ENCODE measurements around the gene SERPINB1.
"Not testable (repeated sequence)": the region's sequence is repeated elsewhere in the genome, so short reads cannot be mapped to it uniquely, and the experiment has no call there.

The SERPINB1 gene

DNA sequence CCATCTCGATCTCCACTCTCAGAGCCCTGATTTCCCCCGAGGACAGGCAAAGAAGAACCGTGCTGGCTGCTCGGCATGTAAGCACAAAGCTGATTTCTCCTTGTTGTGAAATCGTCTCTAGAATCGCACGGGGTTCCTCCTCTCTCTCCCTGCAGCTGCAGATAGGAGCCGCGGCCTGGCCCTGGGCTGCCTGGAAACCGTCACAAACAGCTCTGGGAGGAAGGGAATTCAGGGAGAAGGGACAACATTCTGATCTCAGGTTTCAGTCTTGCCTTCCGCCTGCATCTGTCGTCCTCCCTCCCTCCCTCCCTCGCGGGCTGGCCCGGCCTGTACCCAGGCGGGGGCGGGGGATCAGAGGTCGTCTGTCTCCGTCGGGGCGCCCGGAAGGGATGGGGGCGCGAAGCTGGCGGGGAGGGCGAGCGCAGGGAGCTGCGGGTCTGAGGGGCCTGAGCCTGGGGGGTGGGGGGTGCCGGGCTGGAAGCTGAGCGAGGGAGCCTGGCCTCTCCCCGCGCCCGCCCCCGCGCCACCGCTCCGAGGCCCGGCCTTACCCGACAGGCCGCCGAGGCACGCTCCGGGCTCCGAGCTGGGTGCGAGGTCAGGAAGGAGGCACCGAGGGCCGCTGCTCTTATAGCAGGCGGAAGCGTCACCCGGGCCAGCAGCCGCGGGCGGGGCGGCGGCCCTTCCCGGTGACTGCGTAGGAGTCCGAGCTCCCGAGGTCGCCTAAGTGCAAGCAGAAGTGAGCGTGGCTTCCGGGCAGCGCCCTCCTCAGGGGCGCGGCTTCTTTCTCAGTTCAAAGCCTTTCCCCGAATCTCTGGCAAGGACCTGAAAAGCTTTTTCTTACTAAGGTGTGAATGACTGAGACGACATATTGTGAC is at the start of gene SERPINB1:
Gene SERPINB1 (minus strand): TSS at position 600 of the 875 bp plus-strand sequence. CDS start 1,277 bp downstream, outside the sequence.
- peak; percentile 54 to 78 for DNase-seq

GRCh38 chr6:2890976-2891767 is 49.5 kb upstream of the SERPINB1 start:
- no peak for DNase-seq

- no peak for DNase-seq
These were observed 44.5 kb upstream of the SERPINB1 start for GRCh38 chr6:2885967-2886735.

DNA sequence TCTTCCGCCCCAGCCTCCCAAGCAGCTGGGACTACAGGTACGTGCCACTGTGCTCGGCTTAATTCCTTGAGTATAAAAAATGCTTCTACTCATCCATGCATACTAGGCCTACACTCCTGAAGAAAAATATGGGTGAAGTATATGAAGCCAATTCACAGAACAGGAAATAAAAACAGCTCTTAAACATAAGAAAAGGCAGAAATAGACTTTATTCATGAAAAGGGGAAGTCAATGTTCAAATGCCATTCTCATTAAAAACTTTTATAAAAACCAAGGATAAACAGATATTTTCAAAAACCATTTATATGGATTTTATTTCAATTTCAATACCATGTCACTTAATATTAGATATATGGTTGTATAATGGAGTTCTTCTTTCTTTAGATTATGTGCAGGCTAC is 43.1 kb upstream of the SERPINB1 start:
- no peak for DNase-seq

GRCh38 chr6:2883673-2884072 is 42.0 kb upstream of the SERPINB1 start:
- DNase-seq: no peak

- no peak for DNase-seq
These were observed 39.8 kb upstream of the SERPINB1 start for GRCh38 chr6:2881423-2881822.

GRCh38 chr6:2880156-2880555 is 38.5 kb upstream of the SERPINB1 start:
- DNase-seq: not testable (repeated sequence)

GRCh38 chr6:2877960-2878359 is 36.3 kb upstream of the SERPINB1 start:
- DNase-seq: no peak

GRCh38 chr6:2877057-2877882 is 35.6 kb upstream of the SERPINB1 start:
- DNase-seq: no peak

- no peak for DNase-seq
These were observed 34.8 kb upstream of the SERPINB1 start for GRCh38 chr6:2876210-2877056.

GRCh38 chr6:2875359-2876191 is 33.9 kb upstream of the SERPINB1 start:
- DNase-seq: no peak

DNA sequence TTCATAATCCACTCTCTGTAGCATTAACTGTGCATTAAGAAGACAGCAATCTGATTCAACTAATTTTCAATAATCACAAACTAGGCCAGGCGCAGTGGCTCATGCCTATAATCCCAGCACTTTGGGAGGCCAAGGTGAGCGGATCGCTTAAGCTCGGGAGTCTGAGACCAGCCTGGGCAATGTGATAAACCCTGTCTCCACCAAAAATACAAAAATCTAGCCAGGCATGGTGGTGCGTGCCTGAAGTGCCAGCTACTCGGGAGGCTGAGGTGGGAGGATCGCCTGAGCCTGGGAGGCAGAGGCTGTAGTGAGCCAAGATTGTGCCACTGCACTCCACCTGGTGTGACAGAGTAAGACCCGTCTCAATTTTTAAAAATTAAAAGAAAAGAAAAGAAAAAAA is 32.0 kb upstream of the SERPINB1 start:
- DNase-seq: no peak

- no peak for DNase-seq
These were observed 31.0 kb upstream of the SERPINB1 start for GRCh38 chr6:2872423-2873358.

DNA sequence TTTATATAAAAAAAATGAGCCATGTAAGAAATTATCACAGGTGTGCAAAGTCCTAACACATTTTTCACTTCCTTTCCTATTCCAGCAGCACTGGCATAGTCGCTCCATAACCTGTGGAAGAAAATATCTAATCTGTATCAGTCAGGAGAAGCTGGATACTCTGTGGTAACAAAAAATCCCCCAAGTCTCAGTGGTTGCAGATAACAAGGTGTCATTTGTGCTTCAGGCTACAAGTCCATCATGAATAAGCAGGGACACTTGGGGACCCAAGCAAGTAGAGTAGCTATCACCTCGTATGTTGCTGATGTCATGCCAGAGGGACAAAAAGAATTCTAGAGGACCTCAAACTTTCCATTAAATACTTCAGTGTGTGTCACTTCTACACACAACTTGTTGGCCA is 30.3 kb upstream of the SERPINB1 start:
- no peak for DNase-seq

GRCh38 chr6:2871102-2871501 is 29.4 kb upstream of the SERPINB1 start:
- DNase-seq: no peak

DNA sequence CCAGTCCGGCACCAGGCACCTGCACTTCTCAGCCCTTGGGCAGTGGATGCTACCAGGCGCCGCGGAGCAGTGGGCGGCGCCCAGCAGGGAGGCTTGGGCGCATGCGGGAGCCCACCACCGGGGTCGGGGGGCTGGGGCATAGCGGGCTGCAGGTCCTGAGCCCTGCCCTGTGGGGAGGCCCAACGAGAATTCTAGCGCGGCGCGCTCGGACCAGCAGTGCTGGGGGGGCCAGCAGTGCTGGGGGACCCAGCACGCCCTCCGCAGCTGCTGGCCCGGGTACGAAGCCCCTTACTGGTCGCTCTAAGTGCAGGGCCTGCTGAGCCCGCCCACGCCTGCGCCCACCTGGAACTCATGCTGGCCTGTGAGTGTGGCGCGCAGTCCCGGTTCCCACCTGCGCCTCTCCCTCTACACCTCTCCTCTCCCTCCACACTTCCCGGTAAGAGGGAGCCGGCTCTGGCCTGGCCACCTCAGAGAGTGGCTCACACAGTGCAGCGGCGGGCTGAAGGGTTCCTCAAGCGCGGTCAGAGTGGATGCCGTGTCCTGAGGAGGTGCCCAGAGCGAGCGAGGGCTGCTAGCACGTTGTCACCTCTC is 28.5 kb upstream of the SERPINB1 start:
- no peak for DNase-seq

DNA sequence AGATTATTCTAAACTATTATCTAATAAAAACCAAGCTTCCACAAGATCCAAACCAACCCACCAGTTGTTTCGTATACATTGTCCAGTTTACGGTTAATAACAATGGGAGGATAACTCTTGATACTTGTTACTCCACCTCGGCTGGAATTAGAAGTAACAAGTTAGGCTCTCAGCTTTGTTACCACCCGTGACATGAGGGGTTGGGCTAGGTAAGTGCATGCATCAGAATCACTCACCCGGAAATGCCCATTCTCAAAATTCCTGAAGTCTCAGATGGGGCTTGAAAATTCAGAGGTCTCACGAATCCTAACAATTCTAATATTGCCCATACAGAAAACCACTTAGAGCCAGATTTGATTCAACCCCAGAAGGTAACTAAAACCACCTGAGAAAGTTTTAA is 27.0 kb upstream of the SERPINB1 start:
- DNase-seq: no peak

DNA sequence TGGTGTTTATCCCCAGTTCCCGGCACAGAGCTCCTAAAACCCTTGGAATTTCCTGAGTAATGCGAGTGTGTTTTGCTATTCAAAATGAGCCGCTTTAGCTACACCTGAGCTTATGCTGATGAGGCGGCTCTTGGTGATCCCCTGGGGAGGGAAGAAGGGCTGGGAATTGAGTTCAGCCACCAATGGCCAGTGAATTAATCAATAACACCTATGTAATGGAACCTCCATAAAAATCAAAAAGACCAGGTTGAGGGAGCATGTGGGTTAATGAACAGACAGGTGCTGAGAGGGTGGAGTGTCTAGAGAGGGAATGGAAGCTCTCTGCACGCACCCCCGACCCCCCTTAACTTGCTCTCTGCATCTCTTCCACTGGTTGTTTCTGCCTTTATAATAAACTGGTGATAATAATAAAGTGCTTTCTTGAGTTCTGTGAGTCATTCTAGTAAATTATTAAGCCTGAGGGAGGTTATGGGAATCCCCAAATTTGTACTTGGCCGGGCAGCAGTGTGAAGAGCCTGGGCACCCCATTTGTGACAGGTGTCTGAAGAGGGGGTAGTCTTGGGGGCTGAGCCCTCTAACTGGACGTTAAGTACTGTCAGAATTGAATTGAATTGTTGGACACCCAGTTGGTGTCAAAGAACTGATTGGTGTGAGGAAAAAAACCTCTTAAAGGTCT is 24.6 kb upstream of the SERPINB1 start:
- no peak for DNase-seq

All from NCI-H187 (cell line).